CD4-positive, alpha-beta T cell (primary cell): ENCODE measurements around the gene RINL. TPM values are rescaled to one million over a fixed set of nuclear protein-coding genes. Genes with fewer than 3 reads are reported as not detected.
"Not testable (repeated sequence)": the region's sequence is repeated elsewhere in the genome, so short reads cannot be mapped to it uniquely, and the experiment has no call there.

ENCODE experiments used
- ATAC-seq: fragments of 200-7000 bp; cut with Tn5 transposase; one replicate; pipeline ENCODE4 v1.10.0; 2022; ENCODE audit warnings: mild to moderate bottlenecking; ENCODE audit not compliant: poor library complexity
- CTCF ChIA-PET: fragments of 350-600 bp; sonication (Branson Sonifier 250); formaldehyde crosslinking; loops from one replicate; lab custom pipeline; 2021; ENCODE audit warnings: antibody characterized with exemption, inconsistent platforms; lab: Charles Lee
- POLR2A ChIA-PET: fragments of 350-600 bp; sonication (Branson Sonifier 250); formaldehyde crosslinking; loops from one replicate; lab custom pipeline; 2021; ENCODE audit warnings: antibody characterized with exemption, inconsistent platforms; lab: Charles Lee
- DNase-seq, 14 experiments: peaks; one replicate each; pipeline ENCODE4 v3.0.0-alpha.2; 2013 to 2020; ENCODE audit warnings: mixed read lengths in 2 of 14
- H3K27ac ChIP-seq, 2 donors: one replicate each; pipeline versions ENCODE4 v1.5.1 to v1.7.0; 2013; ENCODE audit warnings: low read length in 2 of 2, low read depth in 1 of 2, mild to moderate bottlenecking in 1 of 2
- H3K27me3 ChIP-seq, 2 experiments: 1 replicate in 1 of 2; 2 replicates in 1 of 2; pipeline versions ENCODE4 v1.6.1 to v1.7.0; 2013; ENCODE audit warnings: low read length in 2 of 2, control low read depth in 1 of 2, mild to moderate bottlenecking in 1 of 2, moderate library complexity in 1 of 2; ENCODE audit not compliant: insufficient read depth in 2 of 2, control insufficient read depth in 1 of 2
- H3K36me3 ChIP-seq: one replicate; pipeline ENCODE4 v1.6.1; 2013; ENCODE audit warnings: low read length, control low read depth; ENCODE audit not compliant: insufficient read depth
- H3K4me1 ChIP-seq: one replicate; pipeline ENCODE4 v1.6.1; 2013; ENCODE audit warnings: low read length, control low read depth; ENCODE audit not compliant: insufficient read depth
- H3K4me3 ChIP-seq: one replicate; pipeline ENCODE4 v1.5.1; 2013; ENCODE audit warnings: mild to moderate bottlenecking, low read length, moderate library complexity
- H3K9me3 ChIP-seq, 2 experiments: 1 replicate in 1 of 2; 2 replicates in 1 of 2; pipeline versions ENCODE4 v1.6.1 to v1.7.0; 2013; ENCODE audit warnings: low read length in 2 of 2, mild to moderate bottlenecking in 2 of 2, control low read depth in 1 of 2, moderate library complexity in 1 of 2; ENCODE audit not compliant: control insufficient read depth in 1 of 2, insufficient read depth in 1 of 2
- H3K27ac Mint-ChIP-seq: one replicate; pipeline ENCODE4 v1.8.0; 2020; ENCODE audit warnings: mixed read lengths
- H3K27me3 Mint-ChIP-seq: one replicate; pipeline ENCODE4 v1.8.0; 2021; ENCODE audit warnings: mixed read lengths
- H3K36me3 Mint-ChIP-seq: one replicate; pipeline ENCODE4 v1.8.0; 2021; ENCODE audit warnings: low read depth, mixed read lengths
- H3K4me1 Mint-ChIP-seq: one replicate; pipeline ENCODE4 v1.8.0; 2021; ENCODE audit warnings: low read depth, mixed read lengths
- H3K4me3 Mint-ChIP-seq: one replicate; pipeline ENCODE4 v1.8.0; 2020; ENCODE audit warnings: mild to moderate bottlenecking, mixed read lengths
- H3K9me3 Mint-ChIP-seq: one replicate; pipeline ENCODE4 v1.8.0; 2020; ENCODE audit warnings: mixed read lengths
- CTCF ChIP-seq: fragments of 200-600 bp; IDR thresholded peaks from one replicate; pipeline ENCODE4 v1.8.0; 2022; ENCODE audit warnings: antibody characterized with exemption, mild to moderate bottlenecking
- intact Hi-C, 2 experiments: fragments of 100-400 bp; cut with DNase I in 1 of 2; cut with micrococcal nuclease in 1 of 2; formaldehyde crosslinking; loops; one replicate each; pipeline versions ENCODE4 v1.15.1 to v1.9.0; 2023 to 2025; cut with DNase I, micrococcal nuclease
- total RNA-seq, 174 experiments: library from RNA in 2 of 174; stranded (reverse) in 2 of 174; gene quantifications; one replicate each; pipeline ENCODE4 v1.2.3 and lab custom pipeline; 2021 to 2026

Gene RINL
- total RNA-seq, 2 experiments from 2014 or later = 19.5 to 21.3 TPM

GRCh38 chr19:38888876-38889275 is 10.8 kb upstream of the RINL start:
- no peaks in the 10 kb centered on the region for H3K27me3 Mint-ChIP-seq
- no peaks in the 10 kb centered on the region for H3K9me3 Mint-ChIP-seq

GRCh38 chr19:38884691-38885090 is 6.6 kb upstream of the RINL start:
- DNase-seq, H3K4me3 ChIP-seq, H3K9me3 Mint-ChIP-seq, H3K4me3 Mint-ChIP-seq, H3K27me3 ChIP-seq, H3K9me3 ChIP-seq, POLR2A ChIA-PET, H3K4me1 Mint-ChIP-seq, H3K27ac ChIP-seq, H3K27me3 Mint-ChIP-seq, ATAC-seq, CTCF ChIA-PET, H3K27ac Mint-ChIP-seq: not testable (repeated sequence)
- peaks cover 38% of the 10 kb centered on the region for H3K36me3 Mint-ChIP-seq
- H3K36me3 ChIP-seq = peaks cover 40% of the 10 kb centered on the region
- intact Hi-C loops = loop anchor here (5.0 kb wide), 2 partner anchors 117 to 342 kb away; no protein-coding TSS in a partner anchor
- peaks cover 28% of the 10 kb centered on the region for H3K4me1 ChIP-seq

More at GRCh38 chr19:38888876-38889275, 10.8 kb upstream of the RINL start:
- no peaks in the 10 kb centered on the region for H3K9me3 ChIP-seq
- no peak overlapping the region for H3K27ac ChIP-seq
- DNase-seq = no peak
- H3K36me3 Mint-ChIP-seq = peaks cover 29% of the 10 kb centered on the region
- H3K4me3 Mint-ChIP-seq = no peak overlapping the region
- TF ChIP-seq CTCF = no peak
- H3K27me3 ChIP-seq = no peaks in the 10 kb centered on the region
- peaks cover 7% of the 10 kb centered on the region for H3K4me1 ChIP-seq
- H3K27ac Mint-ChIP-seq = no peak overlapping the region
- POLR2A ChIA-PET = interaction anchor here (0.9 kb wide), 1 partner anchor 31 kb away, joined by 3 read pairs; no protein-coding TSS in a partner anchor
- peaks cover 6% of the 10 kb centered on the region for H3K4me1 Mint-ChIP-seq
- H3K36me3 ChIP-seq = peaks cover 41% of the 10 kb centered on the region
- intact Hi-C loops = loop anchor here (5.0 kb wide), 2 partner anchors 122 to 347 kb away; no protein-coding TSS in a partner anchor
- CTCF ChIA-PET = interaction anchor here (1.7 to 3.0 kb wide), 3 partner anchors 22 to 41 kb away, joined by 5 to 13 read pairs (median 5); partner anchors contain the start of genes MRPS12 and SARS2
- no peak overlapping the region for H3K4me3 ChIP-seq
- no peak for ATAC-seq

GRCh38 chr19:38883286-38883685 is 5.2 kb upstream of the RINL start:
- H3K27ac Mint-ChIP-seq = no peak overlapping the region

More at GRCh38 chr19:38883286-38883685, 5.2 kb upstream of the RINL start:
- H3K4me1 ChIP-seq = peaks cover 42% of the 10 kb centered on the region
- POLR2A ChIA-PET = no interaction called here
- no peak for TF ChIP-seq CTCF
- Mint-ChIP-seq H3K27me3 (no peaks in the 10 kb centered on the region), H3K4me3 (no peak overlapping the region), H3K36me3 (peaks cover 31% of the 10 kb centered on the region), H3K4me1 (peaks cover 15% of the 10 kb centered on the region), H3K9me3 (no peaks in the 10 kb centered on the region)
- ATAC-seq = no peak
- H3K4me3 ChIP-seq = no peak overlapping the region
- intact Hi-C loops = no loop called here
- H3K9me3 ChIP-seq = no peaks in the 10 kb centered on the region
- H3K27me3 ChIP-seq = no peaks in the 10 kb centered on the region
- DNase-seq = no peak
- H3K27ac ChIP-seq = no peak overlapping the region
- peaks cover 26% of the 10 kb centered on the region for H3K36me3 ChIP-seq
- CTCF ChIA-PET = no interaction called here
